ENCODE measurements around the gene LARP7.

LARP7 gene

DNA sequence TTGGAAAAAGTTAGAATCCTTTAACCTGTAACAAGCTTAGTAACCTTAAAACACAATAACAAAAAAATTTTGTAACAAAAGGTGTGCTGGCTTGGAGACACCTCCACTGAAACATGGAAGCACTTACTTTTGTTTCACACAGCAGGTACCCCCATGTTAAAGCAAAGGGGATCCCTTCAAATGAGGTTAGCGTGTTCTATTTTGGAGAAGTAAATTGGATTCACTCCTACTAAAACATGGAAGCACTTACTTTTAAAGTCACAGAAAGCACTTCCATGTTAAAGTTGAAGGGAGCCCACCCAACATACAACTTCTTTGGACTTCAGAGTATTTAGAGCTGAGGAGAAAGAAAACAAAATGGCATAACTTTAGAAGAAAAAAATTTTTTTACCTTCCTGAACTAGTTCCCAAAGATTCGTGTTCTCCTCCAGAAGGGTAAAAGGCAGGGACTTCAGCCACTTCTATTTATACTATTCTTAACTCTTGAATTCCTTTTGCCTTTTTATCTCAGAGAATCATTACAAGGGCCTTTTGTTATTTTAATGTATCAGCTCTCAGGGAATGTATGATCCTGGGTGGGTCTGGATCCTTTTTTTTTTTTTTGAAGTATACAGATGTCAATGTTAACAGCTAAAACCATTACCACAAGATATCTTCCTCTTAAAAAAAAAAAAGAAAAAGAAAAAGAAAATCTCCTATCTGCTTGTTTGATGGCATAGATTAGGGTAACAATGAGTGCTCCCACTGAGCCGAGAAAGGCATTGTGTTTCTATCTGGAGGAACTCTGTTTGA is 11.5 kb downstream of the LARP7 start:
- H3K4me3 ChIP-seq (ENCODE audit: low read depth, low read length) = no peak overlapping the region
- DNase-seq (ENCODE audit: low read depth) = no peak
- TF ChIP-seq, protein P1, sequence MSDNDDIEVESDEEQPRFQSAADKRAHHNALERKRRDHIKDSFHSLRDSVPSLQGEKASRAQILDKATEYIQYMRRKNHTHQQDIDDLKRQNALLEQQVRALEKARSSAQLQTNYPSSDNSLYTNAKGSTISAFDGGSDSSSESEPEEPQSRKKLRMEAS (IDR thresholded peaks at IDR 0.05; ENCODE audit: low read depth, low read length) = no peak
- TF ChIP-seq, protein P2, sequence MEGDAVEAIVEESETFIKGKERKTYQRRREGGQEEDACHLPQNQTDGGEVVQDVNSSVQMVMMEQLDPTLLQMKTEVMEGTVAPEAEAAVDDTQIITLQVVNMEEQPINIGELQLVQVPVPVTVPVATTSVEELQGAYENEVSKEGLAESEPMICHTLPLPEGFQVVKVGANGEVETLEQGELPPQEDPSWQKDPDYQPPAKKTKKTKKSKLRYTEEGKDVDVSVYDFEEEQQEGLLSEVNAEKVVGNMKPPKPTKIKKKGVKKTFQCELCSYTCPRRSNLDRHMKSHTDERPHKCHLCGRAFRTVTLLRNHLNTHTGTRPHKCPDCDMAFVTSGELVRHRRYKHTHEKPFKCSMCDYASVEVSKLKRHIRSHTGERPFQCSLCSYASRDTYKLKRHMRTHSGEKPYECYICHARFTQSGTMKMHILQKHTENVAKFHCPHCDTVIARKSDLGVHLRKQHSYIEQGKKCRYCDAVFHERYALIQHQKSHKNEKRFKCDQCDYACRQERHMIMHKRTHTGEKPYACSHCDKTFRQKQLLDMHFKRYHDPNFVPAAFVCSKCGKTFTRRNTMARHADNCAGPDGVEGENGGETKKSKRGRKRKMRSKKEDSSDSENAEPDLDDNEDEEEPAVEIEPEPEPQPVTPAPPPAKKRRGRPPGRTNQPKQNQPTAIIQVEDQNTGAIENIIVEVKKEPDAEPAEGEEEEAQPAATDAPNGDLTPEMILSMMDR (IDR thresholded peaks at IDR 0.05; ENCODE audit: low read depth, low read length) = no peak
- TF ChIP-seq POLR2A (IDR thresholded peaks at IDR 0.05; ENCODE audit: extremely low read depth, insufficient read length) = no peak
- no peak for TF ChIP-seq MYC (IDR thresholded peaks at IDR 0.05; ENCODE audit: low read depth, low read length)

DNA sequence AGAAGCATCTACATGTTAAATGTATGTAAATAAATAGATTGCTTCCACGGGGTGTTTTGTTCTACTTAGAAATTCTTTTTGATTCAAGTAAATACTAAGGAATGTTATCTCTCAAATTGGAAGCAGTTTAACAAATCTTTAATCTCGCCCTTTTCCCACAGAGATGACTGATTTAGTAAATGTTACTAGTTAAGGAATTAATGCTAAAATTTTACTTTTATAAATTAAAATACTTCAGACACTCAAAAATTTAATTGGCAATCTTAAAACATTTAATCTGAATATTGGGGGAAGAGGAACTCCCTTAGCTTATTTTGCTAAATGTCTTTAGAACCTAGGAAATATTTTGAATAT is 12.1 kb downstream of the LARP7 start:
- DNase-seq (ENCODE audit: low read depth) = no peak
- TF ChIP-seq, protein P2 (IDR thresholded peaks at IDR 0.05; ENCODE audit: low read depth, low read length) = no peak
- no peak for TF ChIP-seq MYC (IDR thresholded peaks at IDR 0.05; ENCODE audit: low read depth, low read length)
- TF ChIP-seq, protein P1 (IDR thresholded peaks at IDR 0.05; ENCODE audit: low read depth, low read length) = no peak
- no peak for TF ChIP-seq POLR2A (IDR thresholded peaks at IDR 0.05; ENCODE audit: extremely low read depth, insufficient read length)
- H3K4me3 ChIP-seq (ENCODE audit: low read depth, low read length) = no peak overlapping the region

DNA sequence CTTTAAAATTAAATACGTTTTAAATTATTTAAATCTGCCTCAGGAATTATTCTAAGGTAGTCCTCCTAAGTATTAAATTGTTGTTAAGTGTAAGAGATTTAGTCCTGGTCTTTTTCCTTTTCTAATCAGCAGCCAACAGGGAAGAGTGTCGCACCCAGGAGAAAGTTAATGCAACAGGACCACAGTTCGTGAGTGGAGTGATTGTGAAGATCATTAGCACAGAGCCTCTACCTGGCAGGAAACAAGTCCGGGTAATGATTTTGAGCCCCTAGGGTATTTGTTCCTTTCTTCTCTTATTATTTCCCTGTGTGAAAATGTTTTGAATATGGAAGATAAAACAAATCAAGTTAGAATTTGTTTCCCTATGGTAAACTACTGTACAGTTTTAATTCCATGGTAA is 13.4 kb downstream of the LARP7 start:
- TF ChIP-seq, protein P1 (IDR thresholded peaks at IDR 0.05; ENCODE audit: low read depth, low read length) = no peak
- TF ChIP-seq POLR2A (IDR thresholded peaks at IDR 0.05; ENCODE audit: extremely low read depth, insufficient read length) = no peak
- TF ChIP-seq MYC (IDR thresholded peaks at IDR 0.05; ENCODE audit: low read depth, low read length) = no peak
- TF ChIP-seq, protein P2 (IDR thresholded peaks at IDR 0.05; ENCODE audit: low read depth, low read length) = no peak
- no peak for DNase-seq (ENCODE audit: low read depth)
- H3K4me3 ChIP-seq (ENCODE audit: low read depth, low read length) = no peak overlapping the region

DNA sequence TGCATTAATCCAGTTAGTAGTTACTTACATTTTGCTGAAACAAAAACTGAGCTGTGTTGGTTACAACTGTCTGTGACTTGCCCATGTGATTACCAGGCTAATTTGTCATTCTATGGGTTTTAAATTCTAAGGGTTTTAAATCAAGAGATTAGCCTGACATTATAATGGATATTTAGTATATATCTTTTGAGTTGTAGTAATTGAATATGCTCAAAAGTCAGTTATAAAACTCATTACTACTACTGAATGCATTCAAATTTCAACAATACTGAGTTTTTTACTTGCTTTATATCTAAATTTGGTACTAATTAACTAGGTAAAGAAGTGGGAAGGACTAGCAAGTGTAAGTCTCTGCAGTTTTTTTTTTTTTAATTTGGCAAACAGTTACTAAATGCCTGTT is 14.7 kb downstream of the LARP7 start:
- no peak for DNase-seq (ENCODE audit: low read depth)
- TF ChIP-seq, protein P2 (IDR thresholded peaks at IDR 0.05; ENCODE audit: low read depth, low read length) = no peak
- no peak for TF ChIP-seq POLR2A (IDR thresholded peaks at IDR 0.05; ENCODE audit: extremely low read depth, insufficient read length)
- TF ChIP-seq, protein P1 (IDR thresholded peaks at IDR 0.05; ENCODE audit: low read depth, low read length) = no peak
- TF ChIP-seq MYC (IDR thresholded peaks at IDR 0.05; ENCODE audit: low read depth, low read length) = no peak
- H3K4me3 ChIP-seq (ENCODE audit: low read depth, low read length) = no peak overlapping the region

DNA sequence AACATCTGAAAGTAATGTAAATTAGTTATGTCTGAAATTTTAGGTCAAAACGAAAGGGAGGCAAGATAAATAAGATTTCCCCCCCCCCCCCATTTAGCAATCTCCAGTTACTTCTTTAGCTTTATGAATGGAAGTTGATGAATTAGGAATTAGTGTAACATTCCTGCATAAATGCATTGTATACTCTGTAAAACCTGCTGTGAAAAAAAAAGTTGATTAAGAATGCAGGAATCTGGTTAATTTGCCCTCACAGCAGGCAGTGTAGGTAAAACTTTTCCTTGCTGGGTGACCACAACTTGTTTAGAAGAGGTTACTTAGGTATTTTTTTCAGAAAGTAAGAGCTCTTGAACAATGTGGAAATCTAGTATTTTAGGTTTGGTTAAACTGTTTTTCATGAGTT is 15.3 kb downstream of the LARP7 start:
- TF ChIP-seq MYC (IDR thresholded peaks at IDR 0.05; ENCODE audit: low read depth, low read length) = no peak
- TF ChIP-seq, protein P1 (IDR thresholded peaks at IDR 0.05; ENCODE audit: low read depth, low read length) = no peak
- TF ChIP-seq, protein P2 (IDR thresholded peaks at IDR 0.05; ENCODE audit: low read depth, low read length) = no peak
- no peak for TF ChIP-seq POLR2A (IDR thresholded peaks at IDR 0.05; ENCODE audit: extremely low read depth, insufficient read length)
- H3K4me3 ChIP-seq (ENCODE audit: low read depth, low read length) = no peak overlapping the region
- DNase-seq (ENCODE audit: low read depth) = no peak
